Pancreas (tissue), 10 donors: Measurements from ENCODE around the gene TUBG2. TPM values are rescaled to one million over a fixed set of nuclear protein-coding genes. Genes with fewer than 3 reads are reported as not detected.
"Not testable (repeated sequence)": the region's sequence is repeated elsewhere in the genome, so short reads cannot be mapped to it uniquely, and the experiment has no call there.

Experiments used
- ATAC-seq, 4 donors: fragments of 200-7000 bp; cut with Tn5 transposase; one replicate each; pipeline versions ENCODE4 v1.8.0 to v1.9.1; 2020; ENCODE audit warnings: mild to moderate bottlenecking in 4 of 4, moderate library complexity in 4 of 4
- DNase-seq, 6 donors: peaks; one replicate each; pipeline ENCODE4 v3.0.0-alpha.2; 2020
- FAIRE-seq: peaks from 2 replicates; lab custom pipeline; 2012; peaks lifted over from hg19 to GRCh38; lab: Jason Lieb, UNC
- H3K27ac ChIP-seq, 4 donors: fragments of 200-600 bp; sonication (generic); 1 replicate in 3 of 4; 2 replicates in 1 of 4; pipeline versions ENCODE4 v1.5.0 to v1.8.0; 2020
- H3K27me3 ChIP-seq, 4 donors: fragments of 200-600 bp; one replicate each; pipeline ENCODE4 v1.8.0; 2021
- H3K36me3 ChIP-seq, 3 donors: fragments of 200-600 bp; sonication (generic) in 1 of 3; one replicate each; pipeline versions ENCODE4 v1.5.0 to v1.8.0; 2020 to 2021
- H3K4me1 ChIP-seq, 3 donors: fragments of 200-600 bp; one replicate each; pipeline ENCODE4 v1.8.0; 2021
- H3K4me3 ChIP-seq, 4 donors: fragments of 200-600 bp; sonication (generic) in 2 of 4; one replicate each; pipeline versions ENCODE4 v1.5.0 to v1.8.0; 2020 to 2021
- H3K9me3 ChIP-seq, 4 donors: fragments of 200-600 bp; one replicate each; pipeline ENCODE4 v1.8.0; 2021
- CTCF ChIP-seq, 4 donors: fragments of 200-600 bp; sonication (generic) in 3 of 4; IDR thresholded peaks; one replicate each; pipeline versions ENCODE4 v1.5.0 to v1.8.0; 2021; ENCODE audit warnings: antibody characterized with exemption in 4 of 4
- WGBS, 2 donors: extraction: QIAGEN DNeasy Blood & Tissue Kit; methylation state at CpG; one replicate each; pipeline ENCODE4 v1.1.7; 2013; 5-methylcytosine and 5-hydroxymethylcytosine counted together
- intact Hi-C, 3 donors: fragments of 100-400 bp; cut with DNase I; formaldehyde crosslinking; loops; one replicate each; pipeline versions ENCODE4 v1.11.1 to v1.14.2; 2022
- polyA plus RNA-seq, 2 donors: library from polyadenylated mRNA; stranded (reverse); fragments of 200-250 nt; gene quantifications; one replicate each; pipeline ENCODE4 v1.2.3, GENCODE V29; 2013
- total RNA-seq, 6 donors: library from RNA; stranded (reverse); fragmentation: NEBNext Ultra II Directional in 4 of 6; extraction: Animal tissue kit (Norgen Biotek cat#: 25700) in 4 of 6; gene quantifications; one replicate each; pipeline versions ENCODE4 v1.2.1 to v1.2.4, GENCODE V29; 2021 to 2023
- donor health status: healthy with polysubstance abuse.
- donor health status: DM: no; HTN: no; CAD: no; lungs with moderate emphysema.
- donor health status: DM: no; HTN: no; CAD: no.
- donor health status: control.
- donor health status: control.
- donor health status: Bipolar disorder and iron deficiency.
- donor health status: DM: yes; HTN: yes; CAD: no.
- donor health status: DM: no; HTN: no; CAD: no.
- donor health status: DM: no; HTN: no; CAD: no.
- donor health status: DM: yes; HTN: yes; CAD: no.

Gene TUBG2
- total and polyA plus RNA-seq, 8 donors, result 10.9 to 90.5 (median 32.7) TPM

GRCh38 chr17:42657824-42658588 lies 1.1 kb upstream of the TUBG2 start:
- no peak for ATAC-seq
- no peak for DNase-seq
- no peaks in the 10 kb centered on the region for H3K27me3 ChIP-seq
- WGBS, 2 donors, result 84 to 89% methylated on average over 9 of the region's 9 CpGs
- no peaks in the 10 kb centered on the region for H3K9me3 ChIP-seq
- H3K36me3 ChIP-seq, result no peaks in the 10 kb centered on the region
- no peak overlapping the region for H3K27ac ChIP-seq
- intact Hi-C loops, result no loop called here
- no peak for TF ChIP-seq CTCF (IDR thresholded peaks at IDR 0.05)
- H3K4me3 ChIP-seq, result no peak overlapping the region
- H3K4me1 ChIP-seq, result peaks cover 0 to 14% (median 5%) of the 10 kb centered on the region in 3 donors
- FAIRE-seq, result no peak

GRCh38 chr17:42659932-42660274 lies 819 bp downstream of the TUBG2 start:
- intact Hi-C loops, DNase-seq, H3K27me3 ChIP-seq, FAIRE-seq, H3K9me3 ChIP-seq, H3K36me3 ChIP-seq: not testable (repeated sequence)
- 92 to 100% methylated on average over 1 of the region's 14 CpGs for WGBS, 2 donors
- peaks cover 0 to 11% (median 0%) of the 10 kb centered on the region in 3 donors for H3K4me1 ChIP-seq
- ATAC-seq, result peak; percentile 27 to 46 (median 38)
- H3K4me3 ChIP-seq, result peak overlapping the region in 3 of 4 donors; percentile 69 to 81 (median 78)
- H3K27ac ChIP-seq, result peak overlapping the region in 1 of 4 donors; percentile 79

- FAIRE-seq (no peak), DNase-seq (peak in 1 of 6 donors; percentile 31), ATAC-seq (no peak)
- no peak for TF ChIP-seq CTCF (IDR thresholded peaks at IDR 0.05)
- no peaks in the 10 kb centered on the region for H3K9me3 ChIP-seq
- H3K36me3 ChIP-seq, result peaks cover 0 to 6% (median 0%) of the 10 kb centered on the region in 3 donors
- H3K27me3 ChIP-seq, result no peaks in the 10 kb centered on the region
- WGBS, 2 donors, result 71 to 80% methylated on average over 7 of the region's 7 CpGs
- H3K4me3 ChIP-seq, result peak overlapping the region in 2 of 4 donors; percentile 17 to 69
- H3K4me1 ChIP-seq, result peaks cover 0 to 11% (median 0%) of the 10 kb centered on the region in 3 donors
- no peak overlapping the region for H3K27ac ChIP-seq
- intact Hi-C loops, result no loop called here
Measured at GRCh38 chr17:42660692-42661345, 1.7 kb downstream of the TUBG2 start.

DNA sequence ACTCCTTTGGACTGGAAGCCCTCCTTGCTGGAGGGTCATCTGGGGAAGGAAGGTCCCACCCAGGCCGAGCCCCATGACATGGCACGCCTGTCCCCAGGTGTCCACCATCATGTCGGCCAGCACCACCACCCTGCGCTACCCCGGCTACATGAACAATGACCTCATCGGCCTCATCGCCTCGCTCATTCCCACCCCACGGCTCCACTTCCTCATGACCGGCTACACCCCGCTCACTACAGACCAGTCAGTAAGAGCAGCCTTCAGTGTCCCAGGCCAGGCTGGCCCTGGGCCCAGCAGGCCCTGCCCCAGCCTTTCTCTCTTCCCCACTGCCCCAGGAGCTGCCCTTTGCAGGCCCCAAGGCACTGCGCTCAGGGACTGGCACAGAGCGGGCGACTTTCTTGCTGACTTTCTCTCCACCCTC lies 6.5 kb downstream of the TUBG2 start:
- H3K9me3 ChIP-seq, result no peaks in the 10 kb centered on the region
- WGBS, 2 donors, result 85 to 88% methylated on average over 14 of the region's 14 CpGs
- no peak overlapping the region for H3K4me3 ChIP-seq
- no peak for TF ChIP-seq CTCF (IDR thresholded peaks at IDR 0.05)
- DNase-seq, result peak in 3 of 6 donors; percentile 39 to 72 (median 50)
- intact Hi-C loops, result no loop called here
- no peak for ATAC-seq
- no peaks in the 10 kb centered on the region for H3K27me3 ChIP-seq
- peaks cover 11 to 26% (median 19%) of the 10 kb centered on the region in 3 donors for H3K4me1 ChIP-seq
- H3K27ac ChIP-seq, result no peak overlapping the region
- peaks cover 0 to 36% (median 18%) of the 10 kb centered on the region in 3 donors for H3K36me3 ChIP-seq
- FAIRE-seq, result no peak

DNA sequence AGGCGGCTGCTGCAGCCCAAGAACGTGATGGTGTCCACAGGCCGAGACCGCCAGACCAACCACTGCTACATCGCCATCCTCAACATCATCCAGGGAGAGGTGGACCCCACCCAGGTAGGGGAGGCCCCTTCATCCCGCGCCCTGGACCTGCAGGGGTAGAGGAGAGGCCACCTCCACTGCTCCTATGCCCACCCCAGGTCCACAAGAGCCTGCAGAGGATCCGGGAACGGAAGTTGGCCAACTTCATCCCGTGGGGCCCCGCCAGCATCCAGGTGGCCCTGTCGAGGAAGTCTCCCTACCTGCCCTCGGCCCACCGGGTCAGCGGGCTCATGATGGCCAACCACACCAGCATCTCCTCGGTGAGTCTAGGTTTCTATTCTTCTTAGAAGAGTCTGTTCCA lies 7.0 kb downstream of the TUBG2 start:
- H3K27ac ChIP-seq, FAIRE-seq, H3K9me3 ChIP-seq, H3K4me3 ChIP-seq, H3K27me3 ChIP-seq, intact Hi-C loops, ATAC-seq: not testable (repeated sequence)
- H3K36me3 ChIP-seq, result peaks cover 0 to 41% (median 23%) of the 10 kb centered on the region in 3 donors
- 87 to 88% methylated on average over 12 to 15 of the region's 16 CpGs for WGBS, 2 donors
- H3K4me1 ChIP-seq, result peaks cover 11 to 20% (median 19%) of the 10 kb centered on the region in 3 donors
- DNase-seq, result peak in 2 of 6 donors; percentile 52 to 68
